ENCODE measurements around the gene TIMM50.
A peak's percentile ranks its signal among the peaks of the same experiment; 100 is the strongest.
"Not testable (repeated sequence)": the region's sequence is repeated elsewhere in the genome, so short reads cannot be mapped to it uniquely, and the experiment has no call there.

TIMM50 gene

DNA sequence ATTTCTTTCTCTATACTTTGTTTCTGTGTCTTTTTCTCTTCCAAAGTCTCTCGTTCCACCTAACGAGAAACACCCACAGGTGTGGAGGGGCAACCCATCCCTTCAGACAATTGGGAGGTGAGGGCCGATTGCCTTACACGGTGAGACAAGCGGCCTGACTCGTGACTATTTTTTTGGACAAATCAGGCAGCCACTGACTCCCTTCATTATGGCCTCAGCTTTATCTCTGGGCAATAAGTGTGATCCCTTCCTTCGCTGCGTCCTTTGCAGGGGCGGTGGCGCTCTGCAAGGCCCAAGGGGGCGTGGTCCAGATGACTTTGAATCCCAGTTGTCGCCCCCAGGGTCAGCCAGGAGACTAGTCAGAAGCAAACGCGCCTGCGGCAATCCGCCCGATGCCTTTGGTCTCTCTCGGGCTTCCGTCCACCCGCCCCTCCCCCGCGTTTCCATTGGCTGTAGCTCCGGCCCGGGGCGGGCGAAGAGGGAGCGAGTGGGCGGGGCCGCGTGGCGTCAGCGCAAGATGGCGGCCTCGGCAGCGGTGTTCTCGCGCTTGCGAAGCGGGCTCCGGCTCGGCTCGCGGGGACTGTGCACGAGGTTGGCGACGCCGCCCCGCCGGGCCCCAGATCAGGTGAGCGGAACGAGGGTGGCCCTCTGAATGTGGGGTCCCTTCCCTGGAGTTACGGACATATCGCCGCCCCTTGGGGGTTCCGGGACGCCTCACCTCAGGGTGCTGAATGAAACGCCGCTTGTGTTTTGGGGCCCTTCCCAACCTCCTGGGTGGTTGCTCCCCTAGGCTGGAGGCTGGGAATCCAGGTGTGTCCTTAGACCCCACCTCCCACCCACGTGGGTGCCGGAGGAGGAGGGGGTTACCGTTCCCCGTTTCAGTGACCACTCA, at the start of gene TIMM50:
Gene TIMM50, plus strand, starts transcription at position 502 of the 892 bp plus-strand sequence. Its CDS starts 16 bp downstream, at position 518.
- DNase-seq: peak; percentile 99

DNA sequence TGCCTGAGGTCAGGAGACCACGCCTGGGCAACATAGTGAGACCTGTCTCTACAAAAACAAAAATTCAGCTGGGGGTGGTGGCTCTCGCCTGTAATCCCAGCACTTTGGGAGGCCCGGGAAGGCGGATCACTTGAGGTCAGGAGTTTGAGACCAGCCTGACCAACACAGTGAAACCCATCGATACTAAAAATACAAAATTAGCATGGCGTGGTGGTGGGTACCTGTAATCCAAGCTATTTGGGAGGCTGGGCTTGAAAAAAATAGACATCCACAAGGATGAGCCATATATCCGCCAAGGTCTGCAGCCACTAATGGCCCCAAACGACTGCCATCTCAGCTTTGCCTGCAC, 48.0 kb upstream of the TIMM50 start:
- no peak for DNase-seq

DNA sequence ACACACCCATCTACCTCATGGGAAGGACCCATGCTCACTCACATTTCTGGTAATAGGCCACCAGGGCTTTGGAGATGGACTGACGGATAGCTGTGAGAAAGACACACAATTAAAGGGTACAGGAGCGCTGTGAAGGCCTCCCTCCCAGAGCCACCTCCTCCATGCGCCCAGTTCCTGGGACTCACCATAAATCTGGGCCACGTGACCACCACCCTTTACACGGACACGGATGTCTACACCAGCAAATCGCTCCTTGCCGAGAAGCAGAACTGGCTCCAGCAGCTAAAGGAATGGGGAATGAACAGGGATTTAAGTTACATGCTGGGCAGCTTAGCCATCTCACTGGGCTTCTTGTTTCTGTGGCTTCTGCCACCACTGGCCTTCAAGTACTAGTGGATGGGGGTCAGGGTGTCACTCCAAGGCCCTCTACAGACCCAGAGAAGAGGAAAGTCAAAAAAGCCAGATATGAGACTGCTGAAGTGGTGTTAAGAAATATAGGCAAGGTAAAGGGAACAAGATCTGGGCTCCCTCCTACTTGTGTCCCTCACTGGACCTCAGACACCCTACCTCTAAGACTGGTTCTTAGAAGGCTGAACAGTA, 47.1 kb upstream of the TIMM50 start:
- DNase-seq: no peak

DNA sequence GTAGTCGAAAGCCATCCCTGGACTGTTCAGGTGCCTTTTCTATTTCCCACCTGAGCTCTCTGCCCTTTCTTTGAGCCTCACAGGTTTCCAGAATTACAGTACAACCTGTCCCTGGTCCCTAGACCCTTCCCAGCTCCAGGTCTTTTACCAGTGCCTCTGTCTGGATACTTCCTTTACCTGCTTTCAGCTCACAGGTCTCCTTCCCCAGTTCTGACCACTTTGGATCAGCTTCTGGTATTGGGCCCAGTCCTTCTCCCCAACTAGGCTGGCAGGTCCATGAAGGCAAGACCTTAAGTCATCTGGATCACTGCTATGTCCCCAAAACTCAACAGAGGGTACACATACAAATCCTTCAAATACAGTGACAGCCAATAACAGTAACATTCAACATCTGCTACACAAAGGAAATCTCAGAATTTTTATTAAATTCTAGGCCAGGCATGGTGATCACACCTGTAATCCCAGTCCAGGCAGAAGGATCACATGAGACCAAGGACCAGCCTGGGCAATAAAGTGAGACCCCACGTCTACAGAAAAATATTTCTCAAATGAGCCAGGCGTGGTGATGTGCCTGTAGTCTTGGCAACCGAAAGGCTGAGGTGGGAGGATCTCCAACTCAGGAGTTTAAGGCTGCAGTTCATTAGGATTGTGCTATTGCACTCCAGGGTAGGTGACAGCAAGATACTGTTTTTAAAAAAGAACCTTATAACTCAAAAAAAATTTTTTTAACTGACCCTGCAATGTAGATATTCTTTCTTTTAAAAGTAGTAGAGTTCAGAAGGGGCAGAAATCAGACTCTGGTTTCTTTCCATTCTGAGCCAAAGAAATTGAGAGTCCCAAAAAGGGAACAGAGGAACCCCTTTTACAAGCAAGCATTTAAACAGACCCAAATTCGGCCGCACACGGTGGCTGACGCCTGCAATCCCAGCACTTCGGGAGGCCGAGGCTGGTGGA, 46.2 kb upstream of the TIMM50 start:
- DNase-seq: no peak

DNA sequence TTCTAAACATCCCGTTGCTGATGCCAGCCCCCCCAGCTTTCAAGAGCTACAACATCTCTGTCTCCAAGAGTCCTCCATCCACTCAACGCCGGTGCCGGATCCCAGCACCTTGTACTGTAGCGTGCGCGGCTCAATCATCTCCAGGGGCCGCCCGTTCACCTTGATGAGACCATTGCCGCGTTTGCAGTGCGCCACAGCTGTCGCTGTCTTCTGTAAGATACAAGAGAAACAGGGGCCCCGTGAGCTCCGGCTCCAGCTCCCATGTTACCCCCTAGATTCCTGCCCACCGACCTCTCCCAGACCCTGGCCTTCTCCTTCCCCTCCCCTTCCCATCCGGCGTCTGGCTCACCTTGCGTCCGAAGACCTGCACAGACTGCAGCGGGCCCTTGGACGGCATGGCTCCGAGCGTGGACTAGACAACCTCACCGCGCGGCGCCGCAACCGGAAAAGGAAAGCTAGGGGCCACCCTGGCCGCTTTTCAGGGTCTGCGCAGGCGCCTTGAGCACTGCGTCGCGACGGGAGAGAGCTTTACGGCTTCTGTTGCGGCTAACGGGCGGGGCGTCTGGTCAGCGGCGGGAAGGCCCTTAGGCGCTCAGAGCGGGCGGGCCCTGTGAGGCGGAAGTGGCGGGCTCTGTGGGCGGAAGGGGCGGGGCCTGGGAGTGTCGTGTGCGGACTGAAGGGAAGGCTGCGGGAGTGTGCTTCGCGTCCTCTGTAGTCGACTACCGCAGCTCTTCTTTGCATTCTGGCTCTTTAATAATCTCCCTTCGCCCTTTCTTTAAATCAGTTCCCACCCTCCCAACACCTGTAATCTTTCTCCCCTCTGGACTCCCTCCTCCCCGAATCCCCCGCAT, 44.9 kb upstream of the TIMM50 start, which contains the start of gene RPS16:
Gene RPS16, minus strand, starts transcription at position 451 of the 851 bp plus-strand sequence. Its CDS starts 54 bp downstream, at position 397.
- DNase-seq: peak; percentile 99

DNA sequence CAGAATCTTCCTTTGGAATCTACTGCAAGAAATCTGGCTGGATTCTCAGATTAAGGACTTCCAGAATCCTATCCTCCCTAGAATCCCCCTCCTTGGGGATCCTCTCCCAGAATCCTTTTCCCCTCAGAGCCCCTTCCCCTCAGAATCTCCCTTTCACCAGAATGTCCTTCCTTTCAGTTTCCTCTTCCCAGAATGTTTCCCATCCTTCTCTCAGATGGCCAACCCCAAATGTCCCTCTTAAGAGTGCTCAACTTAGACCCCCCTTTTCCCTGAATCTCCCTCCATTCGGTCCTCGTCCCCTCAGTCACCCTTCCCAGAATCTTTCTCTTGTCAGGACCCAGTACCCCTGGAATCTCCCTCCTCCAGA, 44.3 kb upstream of the TIMM50 start:
- DNase-seq: no peak

DNA sequence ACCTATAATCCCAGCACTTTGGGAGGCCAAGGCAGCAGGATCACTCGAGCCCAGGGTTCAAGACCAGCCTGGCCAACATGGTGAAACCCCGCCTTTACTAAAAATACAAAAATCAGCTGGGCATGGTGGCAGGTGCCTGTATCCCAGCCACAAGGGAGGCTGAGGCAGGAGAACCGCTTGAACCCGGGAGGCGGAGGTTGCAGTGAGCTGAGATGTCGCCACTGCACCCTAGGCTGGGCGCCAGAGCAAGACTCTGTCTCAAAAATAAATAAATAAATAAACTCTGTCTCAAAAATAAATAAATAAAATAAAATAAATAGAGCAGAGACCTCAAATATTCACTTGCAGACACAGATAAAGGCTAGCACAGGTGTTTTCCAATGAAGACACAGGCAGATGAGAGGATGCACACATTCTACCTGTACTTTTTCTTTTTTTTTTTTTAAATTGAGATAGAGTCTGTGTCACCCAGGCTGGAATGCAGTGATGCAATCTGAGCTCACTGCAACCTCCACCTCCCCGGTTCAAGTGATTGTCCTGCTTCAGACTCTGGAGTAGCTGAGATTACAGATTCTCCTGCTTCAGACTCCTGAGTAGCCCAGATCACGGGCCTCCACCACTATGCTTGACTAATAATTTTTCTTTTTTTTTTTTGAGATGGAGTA, 42.2 kb upstream of the TIMM50 start:
- no peak for DNase-seq

DNA sequence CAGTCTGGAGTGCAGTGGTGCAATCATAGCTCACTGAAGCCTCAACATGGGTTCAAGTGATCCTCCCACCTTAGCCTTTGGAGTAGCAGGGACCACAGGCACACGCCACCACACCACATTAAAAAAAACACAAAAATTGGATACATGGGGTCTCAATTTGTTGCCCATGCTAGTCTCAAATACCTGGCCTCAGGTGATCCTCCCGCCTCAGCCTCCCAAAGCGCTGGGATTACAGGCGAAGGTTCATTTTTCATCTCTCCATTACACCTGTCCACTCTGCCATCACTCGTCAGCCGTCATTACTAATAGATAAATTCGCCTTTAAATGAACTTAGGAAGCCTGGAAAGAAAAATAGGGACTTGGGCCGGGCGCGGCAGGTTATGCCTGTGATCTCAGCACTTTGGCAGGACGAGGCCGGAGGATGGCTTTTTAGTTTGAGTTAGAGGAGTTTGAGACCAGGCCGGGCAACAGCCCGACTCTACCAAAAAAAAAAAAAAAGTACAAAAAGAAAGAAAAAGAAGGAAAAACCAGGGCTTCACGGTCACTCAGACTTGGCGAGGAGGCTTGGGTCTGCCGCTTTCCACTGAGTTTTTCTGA, 35.9 kb upstream of the TIMM50 start:
- DNase-seq: peak; percentile 66

DNA sequence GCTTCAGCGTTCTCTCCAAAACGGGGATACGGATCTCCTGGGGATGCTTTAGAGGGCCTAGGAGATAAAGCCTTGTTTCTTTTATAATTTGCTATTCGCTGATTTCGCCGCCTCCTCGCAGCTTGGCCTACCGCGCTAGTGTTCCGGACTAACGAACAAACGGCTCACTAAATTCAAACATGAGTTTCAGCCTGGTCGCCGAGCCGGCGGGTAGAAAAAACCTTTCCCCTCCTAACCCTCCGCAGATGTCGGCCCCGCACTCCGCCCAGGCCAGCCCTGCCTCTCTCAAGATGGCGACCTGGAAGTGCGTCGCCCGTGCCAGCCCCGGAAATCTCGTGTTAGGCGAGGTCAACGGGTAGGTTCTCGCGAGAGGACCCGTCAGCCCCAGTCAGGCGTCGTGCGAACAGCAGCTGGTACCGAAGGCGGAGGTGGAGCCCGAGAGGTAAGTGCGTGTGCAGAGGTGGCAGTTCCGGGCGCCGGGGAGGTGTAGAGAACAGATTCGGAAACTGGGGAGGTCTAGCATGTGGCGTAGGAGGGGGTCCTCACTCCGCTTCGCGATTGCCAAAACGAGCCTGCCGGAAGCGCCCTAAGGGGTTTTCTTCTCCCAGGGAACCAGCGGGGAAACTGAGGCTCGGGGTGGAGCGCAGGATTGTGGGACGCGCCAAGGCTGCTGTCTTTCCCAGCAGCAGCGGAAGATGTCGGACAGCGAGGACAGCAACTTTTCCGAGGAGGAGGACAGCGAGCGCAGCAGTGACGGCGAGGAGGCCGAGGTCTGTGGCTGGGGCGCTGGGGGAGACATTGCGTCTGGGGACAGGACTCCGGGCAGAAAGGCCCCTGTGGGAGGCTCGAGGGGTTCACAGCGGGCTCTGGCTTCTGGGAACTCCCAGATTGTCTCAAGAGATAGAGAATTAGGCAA, 35.2 kb upstream of the TIMM50 start, which contains the start of gene SUPT5H:
Gene SUPT5H, plus strand, starts transcription at position 387 of the 916 bp plus-strand sequence. Its CDS starts 309 bp downstream, at position 696.
- peak; percentile 96 for DNase-seq

DNA sequence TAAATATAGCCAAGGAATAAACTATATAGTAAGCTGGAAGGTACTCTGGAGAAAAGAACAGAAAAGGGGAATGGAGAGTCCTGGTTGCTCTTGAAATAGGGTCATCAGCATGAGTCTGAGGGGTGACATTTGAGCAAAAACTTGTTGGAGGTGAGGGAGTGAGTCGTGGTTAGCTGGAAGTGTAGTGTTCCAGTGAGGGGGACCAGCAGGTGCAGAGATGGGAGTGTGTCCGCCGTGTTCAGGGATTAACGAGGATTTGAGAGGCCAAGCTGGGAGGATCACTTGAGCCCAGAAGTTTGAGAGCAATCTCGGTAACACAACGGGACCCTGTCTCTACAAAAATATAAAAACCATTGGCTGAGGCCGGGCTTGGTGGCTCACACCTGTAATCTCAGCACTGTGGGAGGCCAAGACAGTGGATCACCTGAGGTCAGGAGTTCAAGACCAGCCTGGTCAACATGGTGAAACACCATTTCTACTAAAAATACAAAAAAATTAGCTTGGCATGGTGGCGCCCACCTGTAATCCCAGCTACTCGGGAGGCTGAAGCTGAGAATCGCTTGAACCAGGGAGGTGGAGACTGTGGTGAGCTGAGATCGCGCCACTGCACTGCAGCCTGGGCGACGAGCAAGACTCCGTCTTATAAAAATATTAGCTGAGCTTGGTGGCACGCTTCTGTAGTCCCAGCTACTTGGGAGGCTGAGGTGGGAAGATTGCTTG, 34.1 kb upstream of the TIMM50 start:
- DNase-seq: no peak

DNA sequence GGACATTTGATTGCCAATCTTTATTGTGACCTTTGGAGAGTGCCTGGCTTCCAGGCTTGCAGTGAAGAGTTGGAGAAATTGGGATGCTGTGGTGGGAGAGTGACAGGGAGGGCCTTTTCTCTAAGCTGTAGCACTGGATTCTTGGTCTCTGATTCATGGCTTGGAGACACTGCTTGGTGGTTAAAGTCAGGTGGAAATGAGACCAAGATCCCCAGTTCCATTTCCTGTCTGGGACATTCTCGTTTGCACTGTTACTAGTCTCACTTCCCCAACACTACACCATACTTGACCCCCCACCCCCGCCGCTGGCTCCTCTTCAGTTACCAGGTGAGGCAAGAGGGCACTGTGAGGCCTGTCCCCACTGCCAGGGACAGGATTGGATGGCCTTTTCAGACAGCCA, 32.4 kb upstream of the TIMM50 start:
- no peak for DNase-seq

DNA sequence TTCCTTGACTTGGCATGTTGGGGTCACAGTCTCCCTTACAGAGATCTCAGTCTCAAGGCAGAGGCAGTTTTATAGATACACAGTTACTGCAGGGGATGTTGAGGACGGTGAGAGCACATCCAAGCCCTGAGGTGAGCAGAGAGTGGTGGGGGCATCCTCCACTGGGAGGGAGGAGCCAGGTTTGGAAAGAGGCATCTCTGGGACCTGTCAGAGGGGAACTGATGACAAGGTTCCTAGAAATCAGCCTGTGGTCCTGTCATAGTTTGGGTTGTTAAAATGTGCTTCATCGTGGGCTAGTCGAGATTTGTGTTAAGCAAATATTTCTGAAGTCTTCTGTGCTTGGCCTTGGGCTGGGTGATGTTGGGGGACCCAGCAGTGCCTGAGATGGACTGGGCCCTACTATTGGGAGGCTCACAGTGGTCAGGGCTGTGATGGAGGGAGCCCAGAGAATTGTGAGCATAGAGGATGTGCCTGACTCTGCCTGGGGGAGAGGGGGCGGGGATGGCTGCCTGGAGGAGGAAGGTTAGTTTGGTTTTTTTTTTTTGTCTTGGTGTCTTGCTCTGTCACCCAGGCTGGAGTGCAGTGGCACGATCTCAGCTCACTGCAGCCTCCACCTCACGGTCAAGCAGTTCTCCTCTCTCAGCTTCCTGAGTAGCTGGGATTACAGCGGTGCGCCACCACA, 31.4 kb upstream of the TIMM50 start:
- no peak for DNase-seq

DNA sequence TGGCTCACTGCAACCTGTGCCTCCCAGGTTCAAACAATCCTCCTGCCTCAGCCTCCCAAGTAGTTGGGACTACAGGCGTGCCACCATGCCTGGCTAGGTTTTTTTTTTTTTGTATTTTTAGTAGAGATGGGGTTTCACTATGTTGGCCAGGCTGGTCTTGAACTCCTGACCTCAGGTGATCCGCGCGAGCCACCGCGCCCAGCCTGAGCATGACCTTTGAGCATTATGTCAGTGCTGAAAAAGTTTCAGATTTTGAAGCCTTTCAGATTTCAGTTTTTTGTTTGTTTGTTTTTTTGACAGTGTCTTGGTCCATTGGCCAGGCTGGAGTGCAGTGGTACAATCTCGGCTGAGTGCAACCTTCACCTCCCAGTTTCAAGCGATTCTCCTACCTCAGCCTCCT, 29.4 kb upstream of the TIMM50 start:
- DNase-seq: not testable (repeated sequence)

DNA sequence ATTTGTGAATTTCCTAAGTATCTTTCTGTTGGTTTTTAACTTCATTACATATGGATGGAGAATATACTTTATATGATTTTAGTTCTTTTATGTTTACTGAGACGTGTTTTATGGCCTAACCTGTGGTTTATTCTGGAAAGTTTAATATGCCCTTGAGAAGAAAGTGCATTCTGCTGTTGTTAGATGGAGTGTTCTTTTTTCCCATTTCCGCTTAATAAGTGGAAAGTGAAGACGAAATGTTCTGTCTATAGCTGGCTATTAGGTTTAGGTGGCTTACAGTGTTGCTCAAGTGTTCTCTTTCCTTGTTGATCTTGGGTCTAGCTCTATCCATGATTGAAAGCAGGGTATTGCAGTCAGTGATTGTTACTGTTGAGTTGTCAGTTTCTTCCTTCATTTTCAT, 17.2 kb upstream of the TIMM50 start:
- no peak for DNase-seq

DNA sequence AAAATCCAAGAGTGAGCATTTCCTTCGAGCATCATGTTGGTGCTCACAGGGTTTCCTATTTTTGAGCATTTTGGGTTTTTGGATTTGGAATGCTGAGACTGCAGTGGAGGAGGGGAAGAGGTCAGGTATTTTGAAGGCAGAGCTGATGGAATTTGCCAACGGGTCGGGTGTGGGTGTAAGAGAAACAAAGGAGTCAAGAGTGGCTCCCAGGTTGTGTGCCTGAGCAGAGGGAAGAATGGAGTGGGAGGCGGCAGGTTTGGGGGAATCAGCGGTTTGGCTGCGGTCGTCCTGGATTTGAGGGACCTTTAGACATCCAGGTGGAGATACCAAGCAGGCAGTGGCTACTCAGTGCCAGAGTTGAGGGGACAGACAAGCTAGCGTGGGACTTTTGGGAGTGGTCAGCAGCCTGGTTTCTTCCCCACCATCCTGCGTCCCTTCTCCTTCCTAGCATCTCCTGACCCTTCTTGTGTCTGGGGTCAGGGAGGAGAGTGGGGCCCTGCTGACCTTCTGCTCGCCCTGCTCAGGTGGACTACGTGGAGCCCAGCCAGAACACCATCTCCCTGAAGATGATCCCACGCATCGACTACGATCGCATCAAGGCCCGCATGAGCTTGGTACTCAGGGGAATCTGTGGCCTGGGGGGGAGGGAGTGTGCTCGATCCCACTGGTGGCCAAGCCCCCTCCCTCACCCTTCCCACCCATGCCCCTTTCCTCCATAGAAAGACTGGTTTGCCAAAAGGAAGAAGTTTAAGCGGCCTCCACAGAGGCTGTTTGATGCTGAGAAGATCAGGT, 14.5 kb upstream of the TIMM50 start:
- no peak for DNase-seq

DNA sequence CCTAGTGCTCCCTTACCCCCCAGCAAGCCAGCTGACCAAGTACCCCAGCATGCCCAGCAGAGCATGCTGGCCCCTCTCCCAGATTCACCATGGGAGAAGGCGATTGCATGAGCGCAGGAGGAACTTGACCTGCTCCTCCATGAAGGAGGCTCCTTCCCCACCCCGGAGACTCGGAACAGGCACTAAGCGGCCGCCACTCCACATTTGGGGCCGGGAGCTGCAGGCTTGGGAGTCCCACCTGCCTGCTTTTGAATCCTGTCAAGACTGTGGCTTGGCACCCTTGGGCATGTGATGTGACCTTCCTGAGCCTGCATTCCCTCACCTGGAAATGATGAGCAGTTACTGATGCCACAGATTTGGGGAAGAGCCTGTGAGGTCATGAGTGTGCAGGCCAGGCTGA, 12.7 kb upstream of the TIMM50 start:
- no peak for DNase-seq

DNA sequence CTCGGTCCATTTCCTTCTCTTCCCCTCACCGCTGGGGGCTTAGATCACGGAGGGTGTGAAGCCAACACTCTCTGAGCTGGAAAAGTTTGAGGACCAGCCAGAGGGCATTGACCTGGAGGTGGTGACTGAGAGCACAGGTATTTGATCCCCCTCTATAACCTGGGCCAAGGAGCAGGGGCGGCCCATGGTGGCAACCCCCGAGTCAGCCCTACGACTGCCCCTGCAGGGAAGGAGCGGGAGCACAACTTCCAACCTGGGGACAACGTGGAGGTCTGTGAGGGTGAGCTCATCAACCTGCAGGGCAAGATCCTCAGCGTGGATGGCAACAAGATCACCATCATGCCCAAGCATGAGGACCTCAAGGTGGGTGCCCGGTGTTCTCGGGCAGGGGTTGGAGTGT, 11.6 kb upstream of the TIMM50 start:
- DNase-seq: no peak

DNA sequence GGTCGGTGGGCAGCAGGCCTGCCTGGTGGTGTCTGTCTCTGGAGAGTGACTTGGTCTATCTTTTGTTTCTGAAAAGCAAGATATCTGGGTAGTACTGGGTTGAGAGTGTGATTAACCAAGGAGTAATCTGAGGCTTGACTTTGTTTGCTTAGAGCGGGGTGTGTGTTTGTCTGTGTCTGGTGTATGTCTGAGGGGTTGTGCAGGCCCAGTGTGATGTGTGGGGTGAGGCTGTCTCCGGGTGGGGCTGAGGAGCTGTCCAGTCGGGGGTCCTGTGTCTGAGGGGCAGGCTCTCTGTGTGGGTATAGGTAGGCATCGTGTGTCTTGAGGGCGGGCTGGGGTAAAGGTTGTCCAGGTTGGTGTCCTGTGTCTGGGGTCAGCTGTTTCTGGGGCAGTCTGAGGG, 11.1 kb upstream of the TIMM50 start:
- DNase-seq: no peak
